CD4-positive, alpha-beta T cell treated with Interleukin-4 for 1 hour (primary cell): ENCODE measurements around the gene PCNA.
"Not testable (repeated sequence)": the region's sequence is repeated elsewhere in the genome, so short reads cannot be mapped to it uniquely, and the experiment has no call there.

Source experiments
- DNase-seq, 2 donors: peaks; one replicate each; pipeline ENCODE4 v3.0.0-alpha.2; 2020 to 2022

Gene PCNA

DNA sequence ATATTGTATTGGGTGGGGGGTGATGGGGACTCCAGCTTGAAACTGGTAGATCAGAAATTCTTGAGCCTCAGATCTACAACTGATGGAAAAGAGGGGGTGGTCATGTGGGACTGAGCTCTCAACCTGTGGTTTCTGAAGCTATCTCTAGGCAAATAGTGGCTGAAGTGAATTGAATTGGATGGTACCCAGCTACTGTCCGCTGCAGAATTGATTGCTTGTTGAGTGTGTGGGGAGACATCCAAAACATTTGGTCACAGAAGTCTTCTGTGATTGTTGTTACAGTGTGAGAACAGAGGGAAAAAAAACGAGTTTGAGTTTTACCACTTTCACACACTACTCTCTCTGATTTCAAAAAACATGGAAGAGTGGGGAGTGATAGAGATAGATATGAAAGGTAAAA lies 21.9 kb upstream of the PCNA start:
- no peak for DNase-seq

DNA sequence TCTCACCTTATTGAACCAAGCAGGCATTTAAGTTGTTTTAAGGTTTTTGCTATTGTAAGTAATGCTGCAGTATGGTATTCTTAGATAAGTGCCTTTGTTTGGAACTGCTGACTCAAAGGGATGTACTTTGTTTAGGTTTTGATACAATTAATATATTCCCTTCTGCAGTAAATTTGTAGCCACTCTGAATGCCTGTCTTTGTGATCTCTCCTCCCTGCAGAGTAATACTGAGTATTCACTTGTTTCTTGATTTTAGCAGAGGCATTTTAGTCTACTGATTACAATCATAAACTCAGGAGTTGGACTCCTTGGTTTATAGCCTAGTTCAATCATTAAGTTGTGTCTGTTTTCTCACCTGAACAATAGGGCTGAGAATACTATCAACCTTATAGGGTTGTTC lies 20.4 kb upstream of the PCNA start:
- DNase-seq: no peak

- no peak for DNase-seq
Measured at GRCh38 chr20:5136096-5136495, 16.3 kb upstream of the PCNA start.

DNA sequence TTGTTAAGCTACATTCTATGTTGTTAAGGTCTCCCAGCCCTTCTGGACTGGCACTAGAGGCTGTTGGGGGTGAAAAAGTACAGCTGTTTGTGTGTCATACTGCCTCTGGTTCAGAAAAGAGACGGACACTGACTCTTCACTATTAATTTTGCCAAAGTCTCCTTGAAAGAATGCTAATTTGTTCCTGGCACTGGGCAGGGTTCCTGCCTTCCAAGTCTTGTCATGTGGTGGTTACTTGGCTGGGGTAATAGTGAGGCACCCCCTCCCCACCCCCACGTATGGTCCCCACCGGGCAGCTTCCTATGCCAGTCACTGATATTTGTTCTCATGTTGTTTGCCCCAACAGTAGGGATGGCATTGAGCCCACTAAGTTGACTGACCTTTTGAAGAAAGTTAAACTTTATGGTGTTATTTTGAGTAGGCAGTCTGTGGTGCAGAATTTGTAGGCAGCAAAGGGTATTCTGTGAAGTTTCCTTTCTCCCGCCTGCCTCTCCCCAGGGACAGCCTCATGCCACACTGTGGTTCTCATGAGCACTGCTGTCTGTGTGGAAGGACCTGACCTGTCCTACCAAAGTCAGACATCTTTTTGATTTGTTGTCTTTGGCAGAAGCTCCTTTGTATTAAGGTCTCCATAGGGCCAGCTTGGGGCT lies 15.7 kb upstream of the PCNA start:
- DNase-seq: no peak

- DNase-seq: no peak
Measured at GRCh38 chr20:5133998-5134397, 14.2 kb upstream of the PCNA start.

DNA sequence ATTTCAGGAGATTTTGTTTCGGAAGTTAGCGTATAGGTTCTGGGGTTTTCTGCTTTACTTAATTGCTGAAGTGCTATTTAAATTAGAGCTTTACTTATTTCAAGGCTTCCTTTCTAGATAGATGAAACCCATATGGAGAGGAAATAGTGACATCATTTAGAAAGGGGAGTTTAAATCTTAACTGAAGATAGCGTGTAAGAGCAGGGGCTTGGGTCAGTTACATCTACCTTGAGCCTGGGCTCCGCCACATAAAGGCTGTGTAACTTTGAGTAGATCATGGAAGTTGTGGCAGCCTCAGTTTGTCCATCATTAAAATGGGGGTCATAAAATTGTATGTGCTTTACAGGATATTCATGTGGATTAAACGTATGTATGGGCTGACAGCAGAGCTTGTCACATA lies 11.7 kb upstream of the PCNA start:
- no peak for DNase-seq

DNA sequence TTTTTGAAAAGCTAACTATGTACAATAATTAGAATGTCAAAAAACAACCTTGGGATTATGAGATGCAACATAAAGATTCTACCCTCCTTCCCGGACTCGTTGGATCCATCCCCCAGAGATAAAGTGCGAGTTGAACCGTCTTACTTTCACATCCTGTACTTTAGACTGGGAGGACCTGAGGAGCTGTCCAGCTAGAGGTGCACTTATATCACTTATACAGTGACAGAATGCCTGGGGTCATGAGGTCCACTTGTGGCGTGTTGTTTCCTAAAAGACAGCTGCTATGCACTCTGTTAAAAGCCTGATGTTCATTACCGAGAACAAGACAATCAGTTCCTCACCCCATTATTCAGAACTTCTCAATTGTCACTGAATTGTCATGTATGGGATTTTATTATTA lies 9.1 kb upstream of the PCNA start:
- DNase-seq: no peak

DNA sequence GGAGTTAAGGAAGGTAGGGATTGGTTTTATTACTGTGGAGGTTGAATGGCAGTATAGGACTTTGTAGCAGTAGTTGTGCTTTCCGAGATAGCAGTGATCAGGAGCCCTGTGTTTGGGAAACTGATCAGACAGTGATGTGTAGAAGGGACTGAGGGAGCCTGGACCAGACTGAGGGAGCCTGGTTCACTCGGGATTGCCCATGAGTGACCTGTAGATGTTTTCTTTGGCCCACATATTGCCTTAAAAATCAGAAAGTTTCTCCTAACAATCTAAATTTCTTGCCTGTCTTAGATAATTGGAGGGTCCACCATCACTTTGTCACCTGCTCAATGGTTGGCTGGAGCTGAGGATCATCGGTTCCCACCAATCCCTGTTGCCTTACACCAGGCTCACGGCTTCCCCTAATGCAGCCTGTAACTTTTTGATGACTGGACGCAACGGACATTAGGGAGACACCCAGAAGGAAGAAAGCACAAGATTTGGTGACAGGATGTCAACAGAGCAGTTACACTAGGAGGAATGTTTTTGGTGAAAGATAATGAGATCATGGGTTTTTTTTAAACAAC lies 8.2 kb upstream of the PCNA start:
- DNase-seq: no peak

- DNase-seq: peak; percentile 76 to 84
Measured at GRCh38 chr20:5127204-5127858, 7.6 kb upstream of the PCNA start.

GRCh38 chr20:5126512-5127203 lies 6.9 kb upstream of the PCNA start, which contains the start of gene CDS2:
CDS2 (plus strand) TSS chr20:5127008; CDS start chr20:5127093, 85 bp downstream.
- peak; percentile 100 for DNase-seq

DNA sequence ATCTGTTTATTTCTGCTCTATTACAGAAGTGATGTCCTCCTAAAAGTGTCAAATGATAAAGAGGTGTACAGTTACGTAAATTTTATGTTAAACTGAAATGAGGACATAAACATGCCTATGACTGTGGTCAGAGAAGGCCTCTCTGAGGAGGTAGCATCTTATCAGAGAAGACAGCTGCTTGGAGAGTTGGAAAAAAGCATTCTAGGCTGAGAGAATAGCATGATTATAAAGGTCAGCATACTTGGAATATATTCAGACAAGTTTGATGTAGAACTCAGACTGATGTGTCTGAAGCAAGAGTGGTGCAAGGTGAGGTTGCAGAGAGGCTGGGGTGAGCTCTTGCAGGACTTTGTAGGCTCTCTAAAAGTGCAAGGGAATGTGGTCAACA lies 3.1 kb upstream of the PCNA start:
- DNase-seq: no peak

- DNase-seq: no peak
Measured at GRCh38 chr20:5120185-5120476, 373 bp upstream of the PCNA start.

- DNase-seq: no peak
Measured at GRCh38 chr20:5119143-5119434, 669 bp downstream of the PCNA start.

GRCh38 chr20:5118220-5119142 lies 1.3 kb downstream of the PCNA start:
- no peak for DNase-seq

GRCh38 chr20:5116875-5117274 lies 2.9 kb downstream of the PCNA start:
- DNase-seq: no peak

DNA sequence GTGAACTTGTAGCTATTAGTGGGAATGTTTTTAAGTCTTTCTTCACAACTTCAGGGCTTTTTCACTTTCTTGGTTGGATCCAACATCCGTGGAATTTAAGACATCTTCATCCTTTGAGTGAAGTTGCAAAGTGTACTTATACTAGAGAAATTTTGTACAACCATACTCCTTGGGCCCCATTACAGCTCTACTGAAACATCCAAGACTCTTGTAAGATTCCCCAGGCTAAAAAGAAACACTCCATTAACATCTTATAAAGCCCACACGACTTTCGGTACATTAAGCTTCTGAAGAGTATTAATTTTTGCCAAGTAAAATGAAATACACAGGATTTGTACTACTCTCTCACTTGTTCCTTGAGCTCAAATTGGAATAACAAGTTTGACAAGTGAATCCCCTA lies 5.4 kb downstream of the PCNA start:
- no peak for DNase-seq

DNA sequence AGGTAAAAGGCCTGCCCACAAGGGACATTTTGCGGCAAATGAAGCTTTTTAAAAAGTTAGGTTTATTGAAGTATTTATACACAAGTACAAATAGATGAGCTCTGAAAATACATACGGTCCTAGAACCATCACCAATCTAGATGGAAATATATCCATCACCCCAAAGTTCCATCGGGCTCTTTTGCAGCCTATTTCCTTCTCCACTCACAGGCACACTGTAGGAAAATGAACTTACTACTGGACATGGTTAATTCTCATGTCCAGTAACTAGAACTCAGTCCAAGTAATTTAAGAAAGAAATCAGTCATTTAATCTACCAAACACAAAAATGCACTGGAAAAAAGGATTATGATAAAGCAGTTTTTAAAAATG lies 6.2 kb downstream of the PCNA start:
- DNase-seq: no peak

DNA sequence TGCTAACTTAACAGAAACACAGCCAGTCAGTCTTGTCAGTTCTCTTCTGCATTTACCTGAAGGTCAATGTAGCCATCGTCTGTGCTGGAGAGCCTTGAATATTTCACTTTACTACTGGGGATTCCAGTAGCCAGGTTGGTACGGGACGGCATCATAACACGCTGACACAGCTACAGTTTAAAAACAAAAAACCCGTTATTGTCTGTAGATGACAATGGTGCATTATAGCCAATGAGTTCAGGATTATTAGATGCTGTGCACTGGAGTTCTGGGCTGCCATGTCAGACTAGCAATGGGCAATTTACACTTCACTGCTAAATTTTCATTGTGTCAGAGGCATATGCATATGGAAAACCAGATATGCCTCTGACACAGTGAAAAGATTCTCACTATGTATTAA lies 10.5 kb downstream of the PCNA start:
- no peak for DNase-seq

DNA sequence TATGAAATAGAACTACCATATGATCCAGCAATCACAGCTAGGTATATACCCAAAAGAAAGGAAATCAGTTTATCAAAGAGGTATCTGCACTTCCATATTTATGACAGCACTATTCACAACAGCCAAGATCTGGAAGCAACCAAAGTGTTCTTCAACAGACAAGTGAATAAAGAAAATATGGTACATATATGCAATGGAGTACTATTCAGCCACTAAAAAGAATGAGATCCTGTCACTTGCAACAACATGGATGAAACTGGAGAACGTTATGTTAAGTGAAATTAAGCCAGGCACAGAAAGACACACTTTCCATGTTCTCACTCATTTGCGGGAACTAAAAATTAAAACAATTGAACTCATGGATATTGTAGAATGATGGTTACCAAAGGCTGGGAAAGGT lies 15.3 kb downstream of the PCNA start:
- no peak for DNase-seq

- DNase-seq: peak; percentile 72 to 78
Measured at GRCh38 chr20:5100684-5101347, 18.9 kb downstream of the PCNA start.

DNA sequence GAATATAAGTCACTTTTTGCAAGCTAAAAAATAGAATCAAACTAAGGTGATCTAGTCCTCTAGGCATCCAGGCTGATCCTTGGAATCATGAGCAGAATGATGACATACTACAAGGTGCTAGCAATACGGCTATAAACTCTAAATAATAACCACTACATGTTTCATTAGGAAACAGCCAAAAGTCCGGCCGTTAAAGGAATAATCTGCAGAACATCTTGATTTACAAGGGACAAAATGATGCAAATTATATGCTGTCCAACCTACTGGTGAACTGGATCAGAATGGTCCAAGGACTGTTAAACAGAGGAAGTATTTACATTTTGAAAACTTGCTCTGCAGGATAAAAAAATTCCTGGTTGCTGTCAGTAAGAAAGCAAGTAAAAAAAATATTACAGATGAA lies 19.8 kb downstream of the PCNA start:
- DNase-seq: not testable (repeated sequence)

DNA sequence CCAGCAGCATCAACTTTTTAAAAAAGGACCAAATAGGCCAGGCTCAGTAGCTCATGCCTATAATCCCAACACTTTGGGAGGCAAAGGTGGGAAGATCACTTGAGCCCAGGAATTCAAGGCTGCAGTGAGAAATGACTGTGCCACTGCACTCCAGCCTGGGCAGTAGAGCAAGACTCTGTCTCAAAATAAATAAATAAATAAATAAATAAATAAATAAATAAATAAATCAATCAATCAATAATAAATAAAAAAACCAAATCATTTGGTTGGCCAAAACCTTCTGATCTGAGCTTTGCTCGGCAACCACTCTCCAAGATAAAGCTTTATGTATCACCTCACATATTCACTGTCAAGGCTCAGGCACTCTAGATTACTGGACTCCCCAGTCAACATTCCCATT lies 20.7 kb downstream of the PCNA start:
- DNase-seq: not testable (repeated sequence)

- DNase-seq: no peak
Measured at GRCh38 chr20:5096463-5096862, 23.3 kb downstream of the PCNA start.
